IMR-90 (cell line): ENCODE data around the gene EFHD2. TPM values are rescaled to one million over a fixed set of nuclear protein-coding genes. Genes with fewer than 3 reads are reported as not detected.
"Not testable (repeated sequence)": the region's sequence is repeated elsewhere in the genome, so short reads cannot be mapped to it uniquely, and the experiment has no call there.

ENCODE experiments used
- ATAC-seq: fragments of 200-7000 bp; cut with Tn5 transposase; 2 replicates; pipeline ENCODE4 v1.9.1; 2020; ENCODE audit warnings: low read depth, mild to moderate bottlenecking, moderate library complexity
- BruUV-seq: library from RNA; stranded (reverse); fragments of 400-500 nt; replicated peaks from 2 replicates; lab custom pipeline; 2021; lab: Mats Ljungman, UMichigan
- CTCF ChIA-PET: fragments of 300-600 bp; formaldehyde crosslinking; extraction: SDS; loops from one replicate; lab custom pipeline; 2021; ENCODE audit warnings: antibody characterized with exemption; lab: Yijun Ruan, JAX
- POLR2A ChIA-PET: fragments of 300-600 bp; sonication (Branson Sonifier 250); formaldehyde crosslinking; loops from one replicate; lab custom pipeline; 2022; ENCODE audit warnings: antibody characterized with exemption; ENCODE audit not compliant: unreplicated experiment; lab: Charles Lee
- DNase-seq: peaks from one replicate; pipeline ENCODE4 v3.0.0; 2013
- H2AFZ ChIP-seq: replicated peaks from 2 replicates; pipeline ENCODE3; 2013; ENCODE audit warnings: low read length, mild to moderate bottlenecking; ENCODE audit not compliant: poor library complexity
- H2AK5ac ChIP-seq: 2 replicates; pipeline ENCODE4 v1.6.1; 2013; ENCODE audit warnings: low read depth, low read length, inconsistent platforms
- H2AK9ac ChIP-seq: replicated peaks from 2 replicates; pipeline ENCODE3; 2013; ENCODE audit warnings: mild to moderate bottlenecking, low read depth, low read length, moderate library complexity; ENCODE audit not compliant: poor library complexity
- H2BK120ac ChIP-seq: 2 replicates; pipeline ENCODE4 v1.6.1; 2013; ENCODE audit warnings: low read depth, low read length, inconsistent platforms
- H2BK15ac ChIP-seq: 3 replicates; pipeline ENCODE4 v1.6.1; 2013; ENCODE audit warnings: low read depth, low read length, inconsistent platforms
- H2BK20ac ChIP-seq: 2 replicates; pipeline ENCODE4 v1.6.1; 2013; ENCODE audit warnings: low read depth, mild to moderate bottlenecking, inconsistent platforms, low read length, moderate library complexity
- H2BK5ac ChIP-seq: 2 replicates; pipeline ENCODE4 v1.6.1; 2013; ENCODE audit warnings: mild to moderate bottlenecking, low read depth, low read length, inconsistent platforms; ENCODE audit not compliant: poor library complexity, severe bottlenecking
- H3K14ac ChIP-seq: replicated peaks from 2 replicates; pipeline ENCODE4 v1.6.1; 2013; ENCODE audit warnings: low read depth, low read length, inconsistent platforms
- H3K18ac ChIP-seq: 2 replicates; pipeline ENCODE4 v1.6.1; 2013; ENCODE audit warnings: low read depth, low read length, control low read depth
- H3K23ac ChIP-seq: 2 replicates; pipeline ENCODE4 v1.6.1; 2013; ENCODE audit warnings: low read depth, low read length, inconsistent platforms
- H3K27ac ChIP-seq: 2 replicates; pipeline ENCODE4 v1.5.1; 2013; ENCODE audit warnings: mild to moderate bottlenecking, control low read depth, low read length; ENCODE audit not compliant: insufficient read depth
- H3K27me3 ChIP-seq: 2 replicates; pipeline ENCODE4 v1.6.1; 2013; ENCODE audit warnings: low read length; ENCODE audit not compliant: control insufficient read depth, insufficient read depth
- H3K36me3 ChIP-seq: 2 replicates; pipeline ENCODE4 v1.6.1; 2013; ENCODE audit warnings: low read length, mixed read lengths; ENCODE audit not compliant: control insufficient read depth, insufficient read depth
- H3K4ac ChIP-seq: 2 replicates; pipeline ENCODE4 v1.6.1; 2013; ENCODE audit warnings: low read depth, low read length, inconsistent platforms
- H3K4me1 ChIP-seq: 2 replicates; pipeline ENCODE4 v1.6.1; 2013; ENCODE audit warnings: low read length, mixed read lengths; ENCODE audit not compliant: control insufficient read depth, insufficient read depth
- H3K4me2 ChIP-seq: 2 replicates; pipeline ENCODE4 v1.6.1; 2013; ENCODE audit warnings: low read depth, mild to moderate bottlenecking, control low read depth, low read length, moderate library complexity
- H3K4me3 ChIP-seq: 2 replicates; pipeline ENCODE4 v1.5.1; 2013; ENCODE audit warnings: low read depth, mild to moderate bottlenecking, control low read depth, low read length, moderate library complexity; ENCODE audit not compliant: insufficient read depth
- H3K56ac ChIP-seq: 2 replicates; pipeline ENCODE4 v1.6.1; 2013; ENCODE audit warnings: low read length, inconsistent platforms; ENCODE audit not compliant: insufficient read depth; ENCODE audit errors: extremely low read depth
- H3K79me1 ChIP-seq, 2 experiments: 2 replicates each; pipeline ENCODE4 v1.6.1; 2013; ENCODE audit warnings: low read length in 2 of 2, inconsistent platforms in 1 of 2, low read depth in 1 of 2
- H3K9ac ChIP-seq: 2 replicates; pipeline ENCODE4 v1.6.1; 2013; ENCODE audit warnings: low read depth, low read length, control low read depth
- H3K9me1 ChIP-seq: 2 replicates; pipeline ENCODE4 v1.6.1; 2013; ENCODE audit warnings: low read length, inconsistent platforms; ENCODE audit not compliant: insufficient read depth
- H3K9me3 ChIP-seq: 2 replicates; pipeline ENCODE4 v1.6.1; 2013; ENCODE audit warnings: low read length; ENCODE audit not compliant: control insufficient read depth, insufficient read depth
- H4K20me1 ChIP-seq: 2 replicates; pipeline ENCODE4 v1.6.1; 2013; ENCODE audit warnings: low read length, inconsistent platforms; ENCODE audit not compliant: insufficient read depth
- H4K5ac ChIP-seq: 2 replicates; pipeline ENCODE4 v1.6.1; 2013; ENCODE audit warnings: mild to moderate bottlenecking, low read depth, low read length, control low read depth
- H4K8ac ChIP-seq, 2 experiments: 2 replicates each; pipeline ENCODE4 v1.6.1; 2013; ENCODE audit warnings: low read depth in 2 of 2, low read length in 2 of 2, control low read depth in 1 of 2, inconsistent platforms in 1 of 2
- H4K91ac ChIP-seq: 2 replicates; pipeline ENCODE4 v1.6.1; 2013; ENCODE audit warnings: low read depth, low read length, inconsistent platforms; ENCODE audit not compliant: insufficient read depth
- MAFK ChIP-seq: IDR thresholded peaks from 2 replicates; pipeline ENCODE4 v1.6.1; 2012; ENCODE audit warnings: low read depth, low read length, improper control_type of control experiment
- MXI1 ChIP-seq: IDR thresholded peaks from 2 replicates; pipeline ENCODE4 v1.6.1; 2012; ENCODE audit warnings: low read depth, mild to moderate bottlenecking, low read length, moderate library complexity, borderline replicate concordance
- RAD21 ChIP-seq: IDR thresholded peaks from 2 replicates; pipeline ENCODE4 v1.6.1; 2012; ENCODE audit warnings: low read length, improper control_type of control experiment
- WGBS, 2 experiments: methylation state at CpG; one replicate each; pipeline versions ENCODE4 v1.1.5 to v1.1.7; 2013; ENCODE audit warnings: missing lambda C conversion rate in 2 of 2; ENCODE audit not compliant: insufficient read length in 1 of 2; ENCODE audit errors: extremely low coverage in 2 of 2; 5-methylcytosine and 5-hydroxymethylcytosine counted together
- dilution Hi-C: fragments of 300-500 bp; cut with HindIII; formaldehyde crosslinking; loops from one replicate; pipeline ENCODE4 v1.14.3; 2018; ENCODE audit warnings: low sequenced_read_pairs; ENCODE audit not compliant: unreplicated experiment
- in situ Hi-C: fragments of 300-500 bp; cut with MboI; formaldehyde crosslinking; loops from 3 replicates; pipeline ENCODE4 v1.14.3; 2019; ENCODE audit warnings: low sequenced_read_pairs, inconsistent platforms, mixed read lengths
- intact Hi-C: fragments of 100-400 bp; cut with micrococcal nuclease; formaldehyde crosslinking; loops from 2 replicates; pipeline ENCODE4 v1.10.0; 2022
- polyA plus RNA-seq, 3 experiments: library from polyadenylated mRNA; depleted of rRNA; stranded (reverse); fragments of >200 nt; gene quantifications; 2 replicates each; pipeline ENCODE4 v1.2.3, GENCODE V29; 2012; ENCODE audit warnings: low replicate concordance in 1 of 3
- total RNA-seq: library from RNA; depleted of rRNA; stranded (reverse); fragments of >200 nt; gene quantifications from 2 replicates; pipeline ENCODE4 v1.2.3, GENCODE V29; 2012

Gene EFHD2
- total and polyA plus RNA-seq, 2 of the 4 experiments (the other 2 are of a cell fraction), result 22.6 to 58.9 TPM

DNA sequence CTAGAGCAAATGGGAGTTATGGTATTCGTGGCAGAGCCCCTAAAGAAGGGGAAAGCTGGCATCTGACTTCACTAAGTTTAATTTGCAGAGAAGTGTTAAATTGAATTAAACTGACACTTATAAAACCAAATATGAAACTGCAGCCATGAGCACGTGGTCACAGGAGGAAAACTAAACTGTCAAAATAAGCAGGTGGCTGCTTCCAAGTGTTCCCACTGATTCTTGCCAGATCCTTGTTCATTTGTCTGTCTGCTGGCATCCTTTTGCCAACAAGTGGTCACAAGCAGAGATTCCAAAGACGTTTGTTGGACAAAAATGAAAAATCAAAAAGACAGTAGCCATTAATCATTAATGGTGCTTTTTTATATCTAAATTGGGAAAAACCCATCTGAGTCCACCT, 59.7 kb downstream of the EFHD2 start:
- dilution Hi-C loops (no loop called here), intact Hi-C loops (no loop called here), in situ Hi-C loops (no loop called here)
- Histone ChIP-seq H4K91ac (no peak overlapping the region), H2BK15ac (no peak overlapping the region), H3K14ac (no peak overlapping the region), H2AK9ac (no peak overlapping the region), H2BK120ac (no peak overlapping the region), H4K20me1 (no peaks in the 10 kb centered on the region), H3K4ac (no peak overlapping the region), H2BK20ac (no peak overlapping the region), H3K18ac (no peak overlapping the region), H3K56ac (0 out of 2 replicates have a peak overlapping the region, but pooled peaks have one; percentile 1), H2BK5ac (no peak overlapping the region), H3K4me2 (no peak overlapping the region), H4K8ac (no peak overlapping the region), H3K4me1 (no peaks in the 10 kb centered on the region), H3K9ac (no peak overlapping the region), H3K27ac (no peak overlapping the region), H3K9me1 (no peaks in the 10 kb centered on the region), H3K9me3 (no peaks in the 10 kb centered on the region), H3K36me3 (no peaks in the 10 kb centered on the region), H3K79me1 (no peaks in the 10 kb centered on the region), H2AK5ac (no peak overlapping the region), H3K27me3 (peaks cover 3% of the 10 kb centered on the region; the same call in 1 of the 2 replicates), H3K4me3 (no peak overlapping the region), H3K23ac (no peak overlapping the region), H4K5ac (no peak overlapping the region), H2AFZ (no peak overlapping the region)
- ChIA-PET POLR2A (no interaction called here), CTCF (no interaction called here)
- ATAC-seq, result no peak
- DNase-seq, result no peak
- WGBS, 2 experiments, result no CpG with 5 or more reads among the region's 3 CpGs
- TF ChIP-seq RAD21, result no peak
- no peak for TF ChIP-seq MXI1
- TF ChIP-seq MAFK, result no peak
- BruUV-seq, result no TSS peak

DNA sequence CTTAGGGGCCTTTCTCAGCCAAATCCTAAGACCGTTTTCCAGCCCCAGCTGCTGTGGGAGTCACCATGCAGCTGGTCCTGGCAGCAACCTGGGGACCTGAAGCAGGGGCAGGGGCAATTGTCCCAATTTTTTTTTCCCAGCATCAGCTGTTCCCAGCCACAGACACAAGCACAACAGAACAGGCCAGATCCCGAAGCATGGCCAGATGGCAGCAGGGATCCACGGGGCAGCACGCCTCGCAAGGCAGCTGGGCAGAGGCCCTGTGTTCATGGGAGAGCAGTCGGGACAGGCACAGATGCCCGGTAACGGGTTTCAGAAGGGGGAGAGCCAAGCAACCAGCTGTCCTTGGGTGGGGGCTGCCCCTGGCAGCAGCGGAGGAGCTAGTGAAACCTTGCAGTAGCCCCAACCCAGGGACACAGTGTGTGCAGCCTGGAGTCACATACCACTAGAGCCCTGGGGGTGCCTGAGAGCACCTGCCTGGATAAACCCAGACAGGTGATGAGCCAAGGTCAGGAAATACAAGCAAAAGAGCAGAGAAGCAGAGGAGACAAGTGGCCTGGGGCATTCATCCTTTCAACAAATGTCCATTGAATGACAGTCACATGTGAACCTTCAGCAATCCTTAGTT, 60.2 kb downstream of the EFHD2 start:
- H4K5ac ChIP-seq, intact Hi-C loops, H3K9ac ChIP-seq, H3K27ac ChIP-seq, H2BK120ac ChIP-seq, H2AK5ac ChIP-seq, H4K20me1 ChIP-seq, H3K27me3 ChIP-seq, H3K56ac ChIP-seq, H3K14ac ChIP-seq, H2AFZ ChIP-seq, H2BK15ac ChIP-seq, H3K4me1 ChIP-seq, H3K4me2 ChIP-seq, POLR2A ChIA-PET, H3K23ac ChIP-seq, H2BK5ac ChIP-seq, H2BK20ac ChIP-seq, H2AK9ac ChIP-seq, H3K4ac ChIP-seq, H3K4me3 ChIP-seq, H4K91ac ChIP-seq, BruUV-seq, H3K36me3 ChIP-seq, H3K18ac ChIP-seq, H3K9me1 ChIP-seq, ATAC-seq, H3K9me3 ChIP-seq, DNase-seq, H3K79me1 ChIP-seq, CTCF ChIA-PET, dilution Hi-C loops, H4K8ac ChIP-seq, in situ Hi-C loops: not testable (repeated sequence)
- 33% methylated on average over 1 of the region's 9 CpGs; no CpG with 5 or more reads in 1 of the 2 experiments for WGBS, 2 experiments
